GM21423 (cell line): Measurements from ENCODE around the gene TATDN2.
"Not testable (repeated sequence)": the region's sequence is repeated elsewhere in the genome, so short reads cannot be mapped to it uniquely, and the experiment has no call there.

Experiments
- ATAC-seq: cut with Tn5 transposase; IDR thresholded peaks from one replicate; pipeline ENCODE4 v1.9.1; 2021; ENCODE audit warnings: mild to moderate bottlenecking, moderate library complexity; ENCODE audit not compliant: unreplicated experiment

The TATDN2 gene

GRCh38 chr3:10266936-10267335, 18.7 kb downstream of the TATDN2 start:
- not testable (repeated sequence) for ATAC-seq

- no peak for ATAC-seq
These were observed 19.9 kb downstream of the TATDN2 start for GRCh38 chr3:10268116-10268515.

GRCh38 chr3:10268930-10269329, 20.7 kb downstream of the TATDN2 start:
- no peak for ATAC-seq

DNA sequence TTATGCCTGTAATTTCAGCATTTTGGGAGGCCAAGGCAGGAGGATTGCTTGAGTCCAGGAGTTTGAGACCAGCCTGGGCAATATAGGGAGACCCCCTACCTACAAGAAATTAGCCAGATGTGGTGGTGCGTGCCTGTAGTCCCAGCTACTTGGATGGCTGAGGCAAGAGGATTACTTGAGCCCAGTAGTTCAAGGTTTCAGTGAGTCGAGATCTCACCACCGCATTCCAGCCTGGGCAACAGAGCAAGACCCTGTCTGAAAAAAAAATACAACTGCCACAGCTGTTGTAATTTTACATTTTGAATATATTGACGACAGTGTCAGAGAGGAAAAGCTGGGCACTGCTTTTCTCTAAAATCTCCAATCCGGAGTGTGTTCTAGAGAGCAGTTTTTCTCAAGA, 21.2 kb downstream of the TATDN2 start:
- ATAC-seq: no peak

- not testable (repeated sequence) for ATAC-seq
These were observed 24.2 kb downstream of the TATDN2 start for GRCh38 chr3:10272476-10272875.

GRCh38 chr3:10272977-10273376, 24.7 kb downstream of the TATDN2 start:
- no peak for ATAC-seq

GRCh38 chr3:10273702-10274305, 25.5 kb downstream of the TATDN2 start:
- ATAC-seq: no peak

DNA sequence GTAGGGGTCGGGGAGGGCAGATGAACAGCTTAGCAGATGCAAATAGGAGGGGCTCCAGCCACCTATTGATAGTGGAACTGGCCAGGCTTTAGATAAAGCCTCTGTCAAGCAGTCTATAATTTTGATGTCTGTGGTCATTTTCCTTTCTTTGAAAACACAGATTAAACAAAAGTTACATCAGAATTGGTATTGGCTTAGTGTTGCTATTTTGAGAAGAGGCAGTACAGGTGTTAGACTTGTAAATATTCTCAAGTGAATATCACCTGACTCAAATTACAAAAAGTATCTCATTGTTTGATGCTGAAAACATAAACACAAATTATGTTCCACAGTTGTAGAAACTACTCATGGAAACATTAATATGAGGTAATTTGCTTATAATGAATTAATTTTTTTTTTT, 26.3 kb downstream of the TATDN2 start:
- ATAC-seq: no peak

DNA sequence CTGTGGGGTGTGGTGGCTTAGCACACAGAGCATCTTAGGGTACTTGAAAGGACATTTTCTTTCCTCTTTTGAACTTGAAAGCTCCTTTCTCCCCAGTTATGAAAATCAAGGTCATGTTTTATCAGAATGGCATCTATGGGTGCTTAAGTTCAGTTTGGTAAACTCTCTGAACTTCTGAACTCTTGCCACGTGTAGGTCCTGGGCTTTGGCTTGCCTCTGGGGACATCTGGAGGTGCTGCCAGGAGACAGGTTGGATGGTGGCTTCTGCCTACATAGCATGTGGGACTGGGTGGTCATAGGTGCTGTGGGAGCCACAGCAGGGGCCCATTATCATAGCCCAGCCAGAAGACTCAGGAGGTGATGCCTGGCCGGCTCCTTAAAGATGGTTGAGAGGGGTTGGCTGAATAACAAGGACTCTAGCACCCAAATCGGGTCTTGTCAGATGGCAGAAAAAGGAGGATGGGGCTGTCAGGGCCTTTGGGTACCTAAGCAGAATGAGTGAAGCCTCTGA, 28.9 kb downstream of the TATDN2 start:
- no peak for ATAC-seq

GRCh38 chr3:10278501-10278900, 30.2 kb downstream of the TATDN2 start:
- ATAC-seq: no peak

DNA sequence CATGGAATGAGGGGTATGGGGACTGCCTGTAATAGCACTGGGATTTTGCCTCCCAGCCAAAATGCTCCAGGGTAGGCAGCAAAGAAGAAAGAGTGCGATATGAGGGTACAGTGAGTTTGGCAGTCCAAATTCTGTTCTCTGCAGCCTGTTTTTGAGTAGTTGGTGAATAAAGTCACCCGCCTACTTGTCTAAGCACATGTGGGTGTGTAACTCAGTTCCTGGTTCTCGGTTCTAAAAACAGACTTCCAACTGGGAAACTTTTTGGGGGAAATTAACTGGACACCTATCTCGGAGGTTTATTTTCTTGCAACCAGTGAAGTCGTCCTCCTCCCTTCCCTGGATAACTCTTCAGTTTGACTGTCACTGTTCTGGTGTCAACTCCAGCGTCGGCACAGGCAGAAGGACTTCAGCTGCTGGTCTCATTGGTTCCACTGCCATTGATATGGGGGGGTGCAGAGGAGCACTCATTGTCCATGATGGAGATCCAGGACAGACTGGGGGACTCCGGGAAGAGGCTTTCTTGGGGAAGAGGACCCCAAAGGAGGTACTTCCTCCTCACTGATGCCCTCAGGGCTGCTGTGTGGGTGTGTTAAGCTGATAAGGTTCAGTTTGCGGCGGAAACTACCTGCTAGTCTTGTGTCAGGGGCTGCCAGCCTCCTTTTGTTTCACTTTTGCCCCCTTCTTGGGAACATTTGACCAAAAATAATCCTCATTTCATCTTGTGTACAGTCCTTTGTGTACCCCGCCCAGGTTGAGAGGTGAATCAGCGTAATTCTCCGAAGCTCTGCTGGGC, 31.3 kb downstream of the TATDN2 start:
- ATAC-seq: no peak

GRCh38 chr3:10280177-10280529, 31.9 kb downstream of the TATDN2 start:
- ATAC-seq: no peak

GRCh38 chr3:10280571-10280970, 32.3 kb downstream of the TATDN2 start:
- ATAC-seq: no peak

GRCh38 chr3:10281951-10282350, 33.7 kb downstream of the TATDN2 start:
- no peak for ATAC-seq

DNA sequence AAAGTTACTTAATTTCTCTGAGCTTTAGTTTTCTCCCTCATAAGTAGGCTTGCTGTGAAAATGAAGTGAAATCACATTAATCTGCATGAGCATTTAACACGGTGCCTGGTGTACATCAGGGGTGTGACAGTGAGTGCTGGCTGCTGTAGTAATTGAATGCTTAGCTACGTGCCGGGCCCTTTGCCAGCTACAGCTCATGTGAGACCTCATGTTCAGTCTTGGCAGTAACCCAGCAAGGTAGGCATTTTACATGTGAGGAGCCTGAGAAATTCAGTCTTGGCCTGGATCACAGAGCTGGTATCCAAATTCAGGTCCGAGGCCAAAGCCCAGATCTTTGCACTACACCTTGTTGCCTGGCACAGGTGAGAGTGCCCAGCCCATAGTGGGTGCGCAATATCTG, 35.4 kb downstream of the TATDN2 start:
- ATAC-seq: no peak

DNA sequence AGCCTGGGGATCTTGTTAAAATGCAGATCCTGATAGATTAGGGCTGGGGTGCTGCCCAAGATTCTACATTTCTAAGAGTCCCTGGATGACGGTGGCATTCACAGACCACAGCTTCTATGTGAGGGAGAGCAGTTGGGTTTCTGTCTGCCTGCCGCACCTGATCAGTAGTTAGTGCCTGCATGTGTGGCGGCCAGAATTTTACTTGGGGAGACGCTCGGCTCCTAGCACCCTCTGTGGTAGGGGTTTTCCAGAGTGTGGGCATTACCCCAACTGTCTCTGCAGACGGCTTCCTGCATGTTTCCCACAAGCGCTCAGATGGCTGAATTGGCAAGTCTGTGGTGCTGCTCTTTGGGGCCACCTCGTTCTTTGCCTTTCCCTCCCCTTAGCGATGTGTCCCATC, 36.2 kb downstream of the TATDN2 start:
- no peak for ATAC-seq

- ATAC-seq: no peak
These were observed 37.2 kb downstream of the TATDN2 start for GRCh38 chr3:10285272-10286132.

GRCh38 chr3:10286133-10286524, 37.9 kb downstream of the TATDN2 start:
- ATAC-seq: no peak

- no peak for ATAC-seq
These were observed 38.5 kb downstream of the TATDN2 start for GRCh38 chr3:10286596-10287295.

DNA sequence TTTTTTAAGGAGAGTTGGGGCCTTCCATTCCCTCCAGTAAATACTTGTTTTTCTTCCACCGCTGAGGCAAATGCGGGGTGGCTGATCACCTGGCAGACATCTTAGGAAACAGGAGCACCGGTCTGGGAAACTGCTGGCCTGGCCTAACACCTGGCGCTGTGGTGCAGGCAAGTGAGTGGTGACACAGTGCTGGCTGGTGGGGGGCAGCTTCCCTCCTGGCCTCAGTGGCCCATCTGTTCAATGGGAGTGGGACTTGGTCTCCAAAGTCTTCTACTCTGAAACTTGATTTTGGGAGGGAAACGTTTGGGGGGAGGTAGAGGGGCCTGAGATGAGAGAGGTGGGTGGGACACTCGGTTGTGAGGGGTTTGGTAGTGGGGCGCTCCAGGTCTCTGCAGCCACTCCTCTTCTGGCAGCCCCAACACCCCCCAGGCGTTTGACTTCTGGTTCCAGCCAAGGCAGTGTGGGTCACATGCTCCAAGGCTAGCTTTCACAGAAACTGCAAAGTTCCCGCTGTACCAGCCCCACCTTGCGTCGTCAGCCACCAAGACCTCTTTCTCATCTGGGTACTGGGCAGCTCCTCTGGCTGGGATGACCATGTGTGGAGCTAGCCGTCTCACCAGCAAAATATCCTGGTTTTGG, 39.8 kb downstream of the TATDN2 start:
- no peak for ATAC-seq

- ATAC-seq: no peak
These were observed 40.3 kb downstream of the TATDN2 start for GRCh38 chr3:10288575-10288960.
